Stimulated activated CD8-positive, alpha-beta memory T cell treated with anti-CD3 and anti-CD28 coated beads, Interleukin-4, amount 100 ng/mL, for 24 hours (primary cell): ENCODE results near the gene SSH2.
A peak's percentile ranks its signal among the peaks of the same experiment; 100 is the strongest.
"Not testable (repeated sequence)": the region's sequence is repeated elsewhere in the genome, so short reads cannot be mapped to it uniquely, and the experiment has no call there.

Experiments used
- DNase-seq: peaks from one replicate; pipeline ENCODE4 v3.0.0-alpha.2; 2020; ENCODE audit warnings: low read depth

The SSH2 gene, protein sequence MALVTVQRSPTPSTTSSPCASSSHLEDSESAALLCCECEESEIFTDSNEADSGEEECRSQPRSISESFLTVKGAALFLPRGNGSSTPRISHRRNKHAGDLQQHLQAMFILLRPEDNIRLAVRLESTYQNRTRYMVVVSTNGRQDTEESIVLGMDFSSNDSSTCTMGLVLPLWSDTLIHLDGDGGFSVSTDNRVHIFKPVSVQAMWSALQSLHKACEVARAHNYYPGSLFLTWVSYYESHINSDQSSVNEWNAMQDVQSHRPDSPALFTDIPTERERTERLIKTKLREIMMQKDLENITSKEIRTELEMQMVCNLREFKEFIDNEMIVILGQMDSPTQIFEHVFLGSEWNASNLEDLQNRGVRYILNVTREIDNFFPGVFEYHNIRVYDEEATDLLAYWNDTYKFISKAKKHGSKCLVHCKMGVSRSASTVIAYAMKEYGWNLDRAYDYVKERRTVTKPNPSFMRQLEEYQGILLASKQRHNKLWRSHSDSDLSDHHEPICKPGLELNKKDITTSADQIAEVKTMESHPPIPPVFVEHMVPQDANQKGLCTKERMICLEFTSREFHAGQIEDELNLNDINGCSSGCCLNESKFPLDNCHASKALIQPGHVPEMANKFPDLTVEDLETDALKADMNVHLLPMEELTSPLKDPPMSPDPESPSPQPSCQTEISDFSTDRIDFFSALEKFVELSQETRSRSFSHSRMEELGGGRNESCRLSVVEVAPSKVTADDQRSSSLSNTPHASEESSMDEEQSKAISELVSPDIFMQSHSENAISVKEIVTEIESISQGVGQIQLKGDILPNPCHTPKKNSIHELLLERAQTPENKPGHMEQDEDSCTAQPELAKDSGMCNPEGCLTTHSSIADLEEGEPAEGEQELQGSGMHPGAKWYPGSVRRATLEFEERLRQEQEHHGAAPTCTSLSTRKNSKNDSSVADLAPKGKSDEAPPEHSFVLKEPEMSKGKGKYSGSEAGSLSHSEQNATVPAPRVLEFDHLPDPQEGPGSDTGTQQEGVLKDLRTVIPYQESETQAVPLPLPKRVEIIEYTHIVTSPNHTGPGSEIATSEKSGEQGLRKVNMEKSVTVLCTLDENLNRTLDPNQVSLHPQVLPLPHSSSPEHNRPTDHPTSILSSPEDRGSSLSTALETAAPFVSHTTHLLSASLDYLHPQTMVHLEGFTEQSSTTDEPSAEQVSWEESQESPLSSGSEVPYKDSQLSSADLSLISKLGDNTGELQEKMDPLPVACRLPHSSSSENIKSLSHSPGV (N-terminal part only)

GRCh38 chr17:29929533-29930408, at the start of gene SSH2:
SSH2 (minus strand) TSS chr17:29930228; CDS start chr17:29930000, 228 bp downstream.
- peak; percentile 80 for DNase-seq

GRCh38 chr17:29977836-29978235, 47.8 kb upstream of the SSH2 start:
- DNase-seq: no peak

- DNase-seq: no peak
Measured at GRCh38 chr17:29973005-29973404, 43.0 kb upstream of the SSH2 start.

DNA sequence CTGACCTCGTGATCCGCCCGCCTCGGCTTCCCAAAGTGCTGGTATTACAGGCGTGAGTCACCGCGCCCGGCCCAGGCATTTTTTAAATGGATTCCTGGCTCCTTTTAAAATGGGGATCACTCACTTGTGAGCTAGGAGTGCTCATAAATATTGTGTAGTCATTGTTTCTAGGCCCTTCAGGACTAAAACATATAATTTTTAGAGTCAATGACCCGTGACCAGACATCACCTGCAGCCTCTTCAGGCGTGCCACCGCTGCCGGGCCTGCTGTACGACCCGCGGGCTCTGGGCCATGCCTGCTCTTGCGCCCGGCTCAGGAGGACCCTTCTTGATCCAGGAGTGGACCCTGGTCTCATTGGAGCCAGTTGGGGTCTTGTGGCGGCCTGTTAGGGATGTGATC, 42.2 kb upstream of the SSH2 start:
- no peak for DNase-seq

DNA sequence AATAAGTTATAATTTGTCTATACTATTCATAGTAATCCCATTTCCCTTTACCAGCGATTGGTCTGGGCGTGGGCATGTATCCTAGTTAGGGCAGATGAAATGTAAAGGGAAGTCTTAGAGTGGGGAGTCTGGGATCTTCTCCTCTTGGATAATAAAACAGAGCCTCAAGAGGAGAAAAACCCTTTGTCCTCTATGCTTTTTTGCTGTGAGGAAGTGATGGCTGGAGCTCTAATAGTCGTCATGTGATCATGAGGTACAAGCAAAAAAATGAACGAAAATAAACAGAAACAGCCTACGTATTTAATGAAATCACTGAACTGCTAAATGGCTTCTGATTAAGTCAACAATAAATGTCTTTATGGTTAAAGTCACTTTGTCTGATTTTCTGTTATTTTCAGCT, 38.2 kb upstream of the SSH2 start:
- DNase-seq: no peak

- DNase-seq: no peak
Measured at GRCh38 chr17:29962656-29963055, 32.6 kb upstream of the SSH2 start.

- DNase-seq: no peak
Measured at GRCh38 chr17:29959658-29960337, 29.8 kb upstream of the SSH2 start.

GRCh38 chr17:29958947-29959657, 29.1 kb upstream of the SSH2 start:
- no peak for DNase-seq

GRCh38 chr17:29957488-29957887, 27.5 kb upstream of the SSH2 start:
- not testable (repeated sequence) for DNase-seq

GRCh38 chr17:29956225-29956624, 26.2 kb upstream of the SSH2 start:
- no peak for DNase-seq

GRCh38 chr17:29954405-29954804, 24.4 kb upstream of the SSH2 start:
- DNase-seq: no peak

DNA sequence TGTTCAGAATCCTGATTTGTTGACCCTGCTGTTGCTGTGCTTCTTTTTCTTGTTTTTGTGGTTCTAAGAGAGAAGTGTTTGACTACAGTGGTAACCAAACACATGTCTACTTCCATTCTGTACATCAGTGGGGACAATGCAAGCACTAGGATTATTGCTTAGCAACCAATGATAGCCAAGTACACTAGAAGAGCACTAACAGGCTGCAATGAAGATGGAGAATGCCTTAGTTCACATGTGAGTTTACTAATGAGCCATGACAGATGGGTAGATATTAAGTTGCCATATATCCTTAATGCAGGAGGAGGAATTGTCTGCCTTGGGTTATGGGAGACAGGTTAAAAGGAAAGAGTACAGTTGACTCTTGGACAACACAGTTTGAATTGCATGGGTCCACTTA, 19.7 kb upstream of the SSH2 start:
- DNase-seq: no peak

GRCh38 chr17:29948448-29949215, 18.6 kb upstream of the SSH2 start:
- no peak for DNase-seq

- DNase-seq: no peak
Measured at GRCh38 chr17:29945281-29945680, 15.3 kb upstream of the SSH2 start.

DNA sequence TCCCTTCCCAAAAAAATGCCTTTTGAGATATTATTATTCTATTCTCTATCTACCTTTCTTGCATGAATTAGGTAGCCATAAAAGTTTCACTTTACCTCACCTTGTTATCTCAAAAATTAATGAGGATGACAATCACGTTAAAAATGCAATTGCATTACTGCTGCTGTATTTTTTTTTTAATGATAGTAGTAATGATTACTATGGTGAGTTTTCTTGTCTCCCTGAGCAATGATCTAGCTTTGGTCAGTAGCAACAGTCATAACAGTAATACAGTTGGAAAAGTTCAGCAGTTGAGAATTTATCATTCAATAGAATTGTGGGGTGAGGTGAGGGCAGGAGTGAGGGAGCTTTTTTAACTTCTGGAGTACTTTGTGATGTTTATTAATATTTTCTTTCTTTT, 11.3 kb upstream of the SSH2 start, which contains the start of gene EFCAB5:
Gene EFCAB5, plus strand, starts transcription at position 301 of the 400 bp plus-strand sequence. CDS start 163 bp downstream, outside the sequence.
- DNase-seq: no peak

- DNase-seq: no peak
Measured at GRCh38 chr17:29936724-29937123, 6.7 kb upstream of the SSH2 start.

DNA sequence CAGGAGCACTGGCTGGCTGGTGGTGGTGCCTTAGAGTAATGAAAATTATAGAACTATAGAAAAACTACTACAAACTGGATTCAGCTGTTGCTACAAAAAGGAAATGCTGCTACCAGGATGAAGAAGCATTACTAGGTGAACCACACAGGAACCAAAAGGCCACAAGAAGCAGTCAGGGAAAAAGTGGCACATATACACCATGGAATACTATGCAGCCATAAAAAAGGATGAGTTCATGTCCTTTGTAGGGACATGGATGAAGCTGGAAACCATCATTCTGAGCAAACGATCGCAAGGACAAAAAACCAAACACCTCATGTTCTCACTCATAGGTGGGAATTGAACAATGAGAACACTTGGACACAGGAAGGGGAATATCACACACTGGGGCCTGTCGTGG, 5.9 kb upstream of the SSH2 start:
- DNase-seq: not testable (repeated sequence)

DNA sequence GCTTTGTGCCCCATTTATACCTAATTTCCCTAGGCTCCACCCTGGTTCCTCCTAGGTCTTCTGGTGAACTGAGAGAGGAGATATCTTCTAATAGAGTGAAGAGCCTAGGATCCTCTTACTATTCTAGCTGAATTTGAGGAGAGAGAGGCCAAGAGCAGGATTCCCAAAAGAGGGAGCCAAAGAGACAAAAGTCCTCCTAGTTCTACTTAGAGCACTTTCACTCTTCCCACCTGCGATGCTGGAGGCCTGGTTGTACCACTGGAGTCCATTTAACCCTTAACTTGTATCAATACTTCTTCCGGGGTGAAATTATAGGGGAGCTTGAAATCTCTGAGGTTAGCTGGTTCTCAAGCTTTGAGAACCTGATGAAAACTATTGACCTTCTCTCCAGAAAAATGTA, 3.4 kb upstream of the SSH2 start:
- no peak for DNase-seq
